SK-N-SH (cell line): Measurements from ENCODE around the gene ZNF407. TPM values are rescaled to one million over a fixed set of nuclear protein-coding genes. Genes with fewer than 3 reads are reported as not detected.
A peak's percentile ranks its signal among the peaks of the same experiment; 100 is the strongest.

Source experiments
- CTCF ChIA-PET: fragments of 300-600, 350-600 bp; formaldehyde crosslinking; extraction: SDS; loops from one replicate; lab custom pipeline; 2021; lab: Yijun Ruan, JAX
- POLR2A ChIA-PET: fragments of 350-600 bp; sonication (Branson Sonifier 250); formaldehyde crosslinking; extraction: SDS; loops from one replicate; lab custom pipeline; 2020; ENCODE audit warnings: antibody characterized with exemption, inconsistent platforms; lab: Yijun Ruan, JAX
- DNase-seq: peaks from one replicate; pipeline ENCODE4 v3.0.0; 2012
- H2AFZ ChIP-seq: fragments of 200-600 bp; sonication (generic); 2 replicates; pipeline ENCODE4 v1.8.1; 2016; ENCODE audit warnings: antibody characterized with exemption, mild to moderate bottlenecking, low read depth
- H3F3A ChIP-seq: fragments of 200-600 bp; sonication (generic); replicated peaks from 2 replicates; pipeline ENCODE3; 2016; ENCODE audit warnings: antibody characterized with exemption, mild to moderate bottlenecking; ENCODE audit not compliant: insufficient read depth
- H3K27ac ChIP-seq, 2 experiments: fragments of 200-500 bp in 1 of 2; fragments of 200-600 bp in 1 of 2; sonication (Bioruptor generic) in 1 of 2; sonication (generic), shearing (Covaris generic) in 1 of 2; 2 replicates each; pipeline versions ENCODE4 v1.5.1 to v1.6.1; 2014 to 2016; ENCODE audit warnings: low read depth in 2 of 2, inconsistent platforms in 1 of 2, low read length in 1 of 2, mild to moderate bottlenecking in 1 of 2, mixed read lengths in 1 of 2
- H3K27me3 ChIP-seq: fragments of 200-600 bp; sonication (generic), shearing (Covaris generic); 2 replicates; pipeline ENCODE4 v1.6.1; 2016; ENCODE audit warnings: mixed run types; ENCODE audit not compliant: insufficient read depth
- H3K36me3 ChIP-seq, 2 experiments: fragments of 200-500 bp in 1 of 2; fragments of 200-600 bp in 1 of 2; sonication (Bioruptor generic) in 1 of 2; sonication (generic) in 1 of 2; replicated peaks in 1 of 2; 2 replicates each; pipeline versions ENCODE3 to v1.5.1; 2014 to 2016; ENCODE audit warnings: low read length in 1 of 2, mild to moderate bottlenecking in 1 of 2; ENCODE audit not compliant: insufficient read depth in 2 of 2, control insufficient read depth in 1 of 2
- H3K4me1 ChIP-seq, 2 experiments: fragments of 200-500 bp in 1 of 2; fragments of 200-600 bp in 1 of 2; sonication (Bioruptor generic) in 1 of 2; sonication (generic), shearing (Covaris generic) in 1 of 2; 2 replicates each; pipeline versions ENCODE4 v1.5.1 to v1.6.1; 2014 to 2016; ENCODE audit warnings: low read depth in 1 of 2, low read length in 1 of 2, mixed run types in 1 of 2; ENCODE audit not compliant: insufficient read depth in 2 of 2, control insufficient read depth in 1 of 2
- H3K4me2 ChIP-seq: fragments of 200-600 bp; sonication (generic), shearing (Covaris generic); 2 replicates; pipeline ENCODE4 v1.6.1; 2017; ENCODE audit warnings: mixed run types
- H3K4me3 ChIP-seq, 2 experiments: fragments of 200-500 bp in 1 of 2; fragments of 200-600 bp in 1 of 2; sonication (Bioruptor generic) in 1 of 2; sonication (generic), shearing (Covaris generic) in 1 of 2; 2 replicates each; pipeline versions ENCODE4 v1.5.1 to v1.8.1; 2014 to 2016; ENCODE audit warnings: low read depth in 2 of 2, inconsistent platforms in 1 of 2, low read length in 1 of 2, mild to moderate bottlenecking in 1 of 2, mixed read lengths in 1 of 2, moderate library complexity in 1 of 2
- H3K79me2 ChIP-seq: fragments of 200-600 bp; sonication (generic); 2 replicates; pipeline ENCODE4 v1.8.1; 2017; ENCODE audit warnings: mild to moderate bottlenecking; ENCODE audit not compliant: insufficient read depth
- H3K9ac ChIP-seq: fragments of 200-600 bp; sonication (generic); 2 replicates; pipeline ENCODE4 v1.6.1; 2017; ENCODE audit warnings: mixed run types
- H3K9me2 ChIP-seq: fragments of 200-600 bp; sonication (generic); 2 replicates; pipeline ENCODE4 v1.6.1; 2017; ENCODE audit warnings: mixed run types
- H3K9me3 ChIP-seq: fragments of 200-600 bp; sonication (generic); 2 replicates; pipeline ENCODE4 v1.6.1; 2017; ENCODE audit warnings: mixed run types, mild to moderate bottlenecking, moderate library complexity
- H4K20me1 ChIP-seq: fragments of 200-600 bp; sonication (generic); 2 replicates; pipeline ENCODE4 v1.6.1; 2017; ENCODE audit warnings: mild to moderate bottlenecking, mixed run types; ENCODE audit not compliant: insufficient read depth
- EZH2phosphoT487 ChIP-seq: fragments of 200-600 bp; sonication (generic); IDR thresholded peaks from 2 replicates; pipeline ENCODE4 v1.6.1; 2017; ENCODE audit warnings: low read depth, mixed run types, mild to moderate bottlenecking, antibody characterized with exemption, moderate library complexity, borderline replicate concordance
- FOSL2 ChIP-seq: IDR thresholded peaks from 2 replicates; pipeline ENCODE4 v1.4.0; 2012; ENCODE audit warnings: low read depth, mild to moderate bottlenecking, moderate library complexity, borderline replicate concordance
- JUND ChIP-seq: IDR thresholded peaks from 2 replicates; pipeline ENCODE4 v1.4.0; 2012
- NFIC ChIP-seq: IDR thresholded peaks from 2 replicates; pipeline ENCODE4 v1.4.0; 2012; ENCODE audit warnings: borderline replicate concordance
- RAD21 ChIP-seq: IDR thresholded peaks from 2 replicates; pipeline ENCODE4 v1.6.1; 2012; ENCODE audit warnings: mild to moderate bottlenecking, low read length
- RCOR1 ChIP-seq: fragments of 150-350 bp; IDR thresholded peaks from 2 replicates; pipeline ENCODE4 v1.6.1; 2017; ENCODE audit warnings: antibody characterized with exemption, low read length
- REST ChIP-seq: IDR thresholded peaks from 2 replicates; pipeline ENCODE4 v1.6.1; 2012; ENCODE audit warnings: mild to moderate bottlenecking, low read depth, low read length, moderate library complexity
- USF1 ChIP-seq: IDR thresholded peaks from 2 replicates; pipeline ENCODE4 v1.4.0; 2012; ENCODE audit warnings: low read depth, borderline replicate concordance
- WGBS: methylation state at CpG from one replicate; pipeline ENCODE4 v1.1.6; 2017; ENCODE audit warnings: low lambda C conversion rate; 5-methylcytosine and 5-hydroxymethylcytosine counted together
- polyA plus RNA-seq, 3 experiments: library from polyadenylated mRNA; depleted of rRNA; stranded (reverse); fragments of >200 nt; gene quantifications; 2 replicates each; pipeline ENCODE4 v1.2.3, GENCODE V29; 2012

Gene ZNF407
- polyA plus RNA-seq, 1 of the 3 experiments (the other 2 are of a cell fraction), result 2.6 TPM

- Histone ChIP-seq H3K27ac (no peak overlapping the region), H3K79me2 (no peaks in the 10 kb centered on the region), H4K20me1 (no peaks in the 10 kb centered on the region), H3K4me1 (peaks cover 5 to 8% of the 10 kb centered on the region in 2 experiments; a peak in 3 of 4 replicates), H3K27me3 (no peaks in the 10 kb centered on the region), H2AFZ (peak overlapping the region; percentile 24; the same call in 1 of the 2 replicates), H3K4me2 (no peak overlapping the region), H3K9me3 (no peaks in the 10 kb centered on the region), H3K4me3 (no peak overlapping the region), H3F3A (no peaks in the 10 kb centered on the region), H3K36me3 (no peaks in the 10 kb centered on the region), H3K9ac (no peak overlapping the region), H3K9me2 (no peaks in the 10 kb centered on the region)
- no peak for TF ChIP-seq JUND
- DNase-seq, result no peak
- CTCF ChIA-PET, result interaction anchor here (0.8 kb wide), 1 partner anchor 342 kb away, joined by 3 read pairs; no protein-coding TSS in a partner anchor
- POLR2A ChIA-PET, result no interaction called here
- WGBS, result 90% methylated on average over 2 of the region's 2 CpGs
Measured at GRCh38 chr18:74995419-74995736, 397.7 kb downstream of the ZNF407 start.

GRCh38 chr18:74996055-74996454 lies 398.4 kb downstream of the ZNF407 start:
- Histone ChIP-seq H3K27me3 (no peaks in the 10 kb centered on the region), H3F3A (no peaks in the 10 kb centered on the region), H2AFZ (no peak overlapping the region), H3K9me2 (no peaks in the 10 kb centered on the region), H3K27ac (no peak overlapping the region), H3K4me3 (no peak overlapping the region), H3K79me2 (no peaks in the 10 kb centered on the region), H3K9ac (no peak overlapping the region), H3K4me1 (peaks cover 5 to 6% of the 10 kb centered on the region in 2 experiments; a peak in 3 of 4 replicates), H3K4me2 (no peak overlapping the region), H4K20me1 (no peaks in the 10 kb centered on the region), H3K9me3 (no peaks in the 10 kb centered on the region), H3K36me3 (no peaks in the 10 kb centered on the region)
- 97% methylated on average over 6 of the region's 6 CpGs for WGBS
- ChIA-PET CTCF (interaction anchor here (0.8 kb wide), 1 partner anchor 14 kb away, joined by 3 read pairs; no protein-coding TSS in a partner anchor), POLR2A (no interaction called here)
- TF ChIP-seq JUND (no peak), RAD21 (no peak), USF1 (no peak), FOSL2 (no peak), NFIC (no peak), REST (no peak), RCOR1 (no peak), EZH2phosphoT487 (no peak)
- no peak for DNase-seq
